HFFc6 (cell line): ENCODE results near the gene KLHL15. TPM values are rescaled to one million over a fixed set of nuclear protein-coding genes. Genes with fewer than 3 reads are reported as not detected.

ENCODE experiments used
- DNase-seq: peaks from one replicate; pipeline ENCODE4 v3.0.0-alpha.2; 2018
- H3K27ac Mint-ChIP-seq: 2 replicates; pipeline ENCODE4 v1.8.0; 2020; ENCODE audit warnings: mild to moderate bottlenecking, mixed read lengths
- H3K27me3 Mint-ChIP-seq: 2 replicates; pipeline ENCODE4 v1.8.0; 2021; ENCODE audit warnings: mild to moderate bottlenecking, moderate library complexity, mixed read lengths; ENCODE audit not compliant: insufficient read depth
- H3K36me3 Mint-ChIP-seq: 2 replicates; pipeline ENCODE4 v1.8.0; 2021; ENCODE audit warnings: low read depth, mixed read lengths
- H3K4me1 Mint-ChIP-seq: 2 replicates; pipeline ENCODE4 v1.8.0; 2020; ENCODE audit warnings: low read depth, mixed read lengths
- H3K4me3 Mint-ChIP-seq: 2 replicates; pipeline ENCODE4 v1.8.0; 2020; ENCODE audit warnings: mild to moderate bottlenecking, moderate library complexity, mixed read lengths
- H3K9me3 Mint-ChIP-seq: 2 replicates; pipeline ENCODE4 v1.8.0; 2020; ENCODE audit warnings: mild to moderate bottlenecking, mixed read lengths
- CTCF ChIP-seq: fragments of 200-600 bp; sonication (generic); IDR thresholded peaks from 2 replicates; pipeline ENCODE4 v1.5.0; 2021; ENCODE audit warnings: antibody characterized with exemption, mild to moderate bottlenecking
- total RNA-seq, 6 experiments: library from RNA; stranded (reverse); fragmentation: NEBNext Ultra II Directional; extraction: Animal tissue kit (Norgen Biotek cat#: 25700); gene quantifications; 2 replicates in 1 of 6; 3 replicates in 5 of 6; pipeline ENCODE4 v1.2.3, GENCODE V29; 2021

The KLHL15 gene
- total RNA-seq, 6 experiments from 2014 or later, result 6.6 to 9.0 (median 7.8) TPM

- Mint-ChIP-seq H3K27me3 (no peaks in the 10 kb centered on the region), H3K4me1 (peaks cover 31% of the 10 kb centered on the region), H3K36me3 (0 out of 2 replicates have a peak, but pooled peaks cover 7% of the 10 kb centered on the region), H3K27ac (no peak overlapping the region), H3K4me3 (no peak overlapping the region), H3K9me3 (no peaks in the 10 kb centered on the region)
- no peak for TF ChIP-seq CTCF
- DNase-seq, result no peak
These were observed 7.5 kb downstream of the KLHL15 start for GRCh38 chrX:24019448-24019847.

- Mint-ChIP-seq H3K4me1 (peaks cover 32% of the 10 kb centered on the region), H3K4me3 (no peak overlapping the region), H3K27me3 (no peaks in the 10 kb centered on the region), H3K27ac (no peak overlapping the region), H3K9me3 (no peaks in the 10 kb centered on the region), H3K36me3 (0 out of 2 replicates have a peak, but pooled peaks cover 7% of the 10 kb centered on the region)
- DNase-seq, result no peak
- TF ChIP-seq CTCF, result no peak
These were observed 8.2 kb downstream of the KLHL15 start for GRCh38 chrX:24018809-24019208.

- Mint-ChIP-seq H3K4me3 (no peak overlapping the region), H3K27me3 (no peaks in the 10 kb centered on the region), H3K9me3 (no peaks in the 10 kb centered on the region), H3K27ac (no peak overlapping the region), H3K36me3 (0 out of 2 replicates have a peak, but pooled peaks cover 7% of the 10 kb centered on the region), H3K4me1 (peaks cover 26% of the 10 kb centered on the region)
- no peak for TF ChIP-seq CTCF
- DNase-seq, result no peak
These were observed 9.3 kb downstream of the KLHL15 start for GRCh38 chrX:24017674-24018073.

GRCh38 chrX:24014388-24015018, 12.5 kb downstream of the KLHL15 start:
- no peak overlapping the region for H3K27ac Mint-ChIP-seq
- peaks cover 6% of the 10 kb centered on the region for H3K36me3 Mint-ChIP-seq
- H3K4me1 Mint-ChIP-seq, result peaks cover 7% of the 10 kb centered on the region
- no peak for DNase-seq
- no peak for TF ChIP-seq CTCF
- H3K27me3 Mint-ChIP-seq, result no peaks in the 10 kb centered on the region; the same call in 1 of the 2 replicates
- no peaks in the 10 kb centered on the region for H3K9me3 Mint-ChIP-seq
- H3K4me3 Mint-ChIP-seq, result no peak overlapping the region

GRCh38 chrX:24012266-24012665, 14.7 kb downstream of the KLHL15 start:
- Mint-ChIP-seq H3K4me1 (peaks cover 14% of the 10 kb centered on the region), H3K4me3 (no peak overlapping the region), H3K27ac (no peak overlapping the region), H3K9me3 (no peaks in the 10 kb centered on the region), H3K27me3 (no peaks in the 10 kb centered on the region; the same call in none of the 2 replicates), H3K36me3 (peaks cover 6% of the 10 kb centered on the region)
- TF ChIP-seq CTCF, result no peak
- no peak for DNase-seq
